A549 treated with AZD9567 at 1 μM for 4 hours (cell line): ENCODE measurements around the gene ZNF138. TPM values are rescaled to one million over a fixed set of nuclear protein-coding genes. Genes with fewer than 3 reads are reported as not detected.

ENCODE experiments used
- total RNA-seq: library from RNA; stranded (reverse); fragments of 200-300 nt; extraction: Qiagen RNA extraction; gene quantifications from 5 replicates; pipeline ENCODE4 v1.2.3, GENCODE V29; 2022; ENCODE audit not compliant: insufficient read depth

ZNF138 gene
- total RNA-seq = 1.4 to 3.8 TPM (median 3.4 TPM) in 5 replicates

GRCh38 chr7:64794171-64794844 lies at the start of gene ZNF138:
TSS of gene ZNF138 (plus strand) at chr7:64794428. CDS start at chr7:64794569, 141 bp downstream.

Other genes with a start within 250 kb of the ZNF138 start
- 0.86 to 3.2 TPM (median 3.0 TPM) in 5 replicates for gene ZNF680, start 231.4 kb upstream of the ZNF138 start, total RNA-seq
- 2.4 to 3.0 TPM (median 2.7 TPM) in 5 replicates for gene ZNF107, start 128.3 kb upstream of the ZNF138 start, total RNA-seq
- gene ZNF273, start 108.8 kb downstream of the ZNF138 start, total RNA-seq = 1.8 to 3.3 TPM (median 2.3 TPM) in 5 replicates
- 0.17 to 0.25 TPM (median 0.17 TPM) in 4 of 5 replicates, not detected in the other for gene ZNF117, start 196.6 kb downstream of the ZNF138 start, total RNA-seq
- gene ERV3-1, start 212.3 kb downstream of the ZNF138 start, total RNA-seq = 1.4 to 4.6 TPM (median 4.1 TPM) in 5 replicates